ENCODE results near the gene GALNTL6. TPM values are rescaled to one million over a fixed set of nuclear protein-coding genes. Genes with fewer than 3 reads are reported as not detected.

The GALNTL6 gene
- total RNA-seq, 2 donors from 2014 or later, result 0.92 to 3.8 TPM

DNA sequence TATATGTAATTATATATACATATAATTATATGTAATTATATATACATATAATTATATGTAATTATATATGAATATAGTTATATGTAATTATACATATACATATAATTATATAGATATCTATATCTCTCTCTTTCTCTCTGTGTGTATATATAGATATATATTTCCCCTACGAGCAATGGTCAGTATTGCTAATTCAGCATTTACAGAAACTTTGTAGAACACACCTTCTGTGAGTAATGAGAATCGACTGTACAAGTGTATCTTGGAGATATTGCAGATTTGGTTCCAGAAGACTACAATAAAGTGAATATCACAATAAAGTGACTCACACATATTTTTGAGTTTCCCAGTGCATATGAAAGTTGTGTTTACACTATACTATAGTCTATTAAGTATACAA is 33.7 kb downstream of the GALNTL6 start:
- no peaks in the 10 kb centered on the region for H3K9me3 ChIP-seq
- no peaks in the 10 kb centered on the region for H3K4me1 ChIP-seq (ENCODE audit: control insufficient read depth in 1 of 2, low read depth in 2 of 2)
- H3K27me3 ChIP-seq (replicated peaks; ENCODE audit: insufficient read depth), result no peaks in the 10 kb centered on the region
- no peak for ATAC-seq (ENCODE audit: insufficient number of reproducible peaks, low FRiP score, low read depth)
- no peak for DNase-seq (ENCODE audit: low spot score)
- no peak overlapping the region for H3K4me3 ChIP-seq
- no peak overlapping the region for H3K27ac ChIP-seq
- TF ChIP-seq, protein P1, sequence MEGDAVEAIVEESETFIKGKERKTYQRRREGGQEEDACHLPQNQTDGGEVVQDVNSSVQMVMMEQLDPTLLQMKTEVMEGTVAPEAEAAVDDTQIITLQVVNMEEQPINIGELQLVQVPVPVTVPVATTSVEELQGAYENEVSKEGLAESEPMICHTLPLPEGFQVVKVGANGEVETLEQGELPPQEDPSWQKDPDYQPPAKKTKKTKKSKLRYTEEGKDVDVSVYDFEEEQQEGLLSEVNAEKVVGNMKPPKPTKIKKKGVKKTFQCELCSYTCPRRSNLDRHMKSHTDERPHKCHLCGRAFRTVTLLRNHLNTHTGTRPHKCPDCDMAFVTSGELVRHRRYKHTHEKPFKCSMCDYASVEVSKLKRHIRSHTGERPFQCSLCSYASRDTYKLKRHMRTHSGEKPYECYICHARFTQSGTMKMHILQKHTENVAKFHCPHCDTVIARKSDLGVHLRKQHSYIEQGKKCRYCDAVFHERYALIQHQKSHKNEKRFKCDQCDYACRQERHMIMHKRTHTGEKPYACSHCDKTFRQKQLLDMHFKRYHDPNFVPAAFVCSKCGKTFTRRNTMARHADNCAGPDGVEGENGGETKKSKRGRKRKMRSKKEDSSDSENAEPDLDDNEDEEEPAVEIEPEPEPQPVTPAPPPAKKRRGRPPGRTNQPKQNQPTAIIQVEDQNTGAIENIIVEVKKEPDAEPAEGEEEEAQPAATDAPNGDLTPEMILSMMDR (IDR thresholded peaks at IDR 0.05), result no peak
- H3K36me3 ChIP-seq, result no peaks in the 10 kb centered on the region

DNA sequence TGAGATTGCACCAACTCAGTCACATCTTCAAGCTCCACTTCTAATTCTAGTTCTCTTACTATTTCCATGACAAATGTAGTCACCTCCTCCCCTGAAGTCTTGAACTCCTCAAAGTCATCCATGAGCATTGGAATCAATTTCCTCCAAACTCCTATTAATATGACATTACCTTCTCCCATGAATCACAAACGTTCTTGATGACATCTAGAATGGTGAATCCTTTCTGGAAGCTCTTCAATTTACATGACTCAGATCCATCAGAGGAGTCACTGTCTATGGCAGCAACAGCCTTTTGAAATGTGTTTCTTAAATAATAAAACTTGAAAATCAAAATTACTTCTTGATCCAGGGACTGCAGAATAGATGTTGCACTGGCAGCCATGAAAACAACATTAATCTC is 34.5 kb downstream of the GALNTL6 start:
- Histone ChIP-seq H3K27ac (no peak overlapping the region), H3K4me3 (no peak overlapping the region), H3K9me3 (no peaks in the 10 kb centered on the region), H3K36me3 (no peaks in the 10 kb centered on the region), H3K4me1 (ENCODE audit: control insufficient read depth in 1 of 2, low read depth in 2 of 2) (no peaks in the 10 kb centered on the region), H3K27me3 (replicated peaks; ENCODE audit: insufficient read depth) (no peaks in the 10 kb centered on the region)
- DNase-seq (ENCODE audit: low spot score) (no peak), ATAC-seq (ENCODE audit: insufficient number of reproducible peaks, low FRiP score, low read depth) (no peak)
- TF ChIP-seq, protein P1 (IDR thresholded peaks at IDR 0.05), result no peak

DNA sequence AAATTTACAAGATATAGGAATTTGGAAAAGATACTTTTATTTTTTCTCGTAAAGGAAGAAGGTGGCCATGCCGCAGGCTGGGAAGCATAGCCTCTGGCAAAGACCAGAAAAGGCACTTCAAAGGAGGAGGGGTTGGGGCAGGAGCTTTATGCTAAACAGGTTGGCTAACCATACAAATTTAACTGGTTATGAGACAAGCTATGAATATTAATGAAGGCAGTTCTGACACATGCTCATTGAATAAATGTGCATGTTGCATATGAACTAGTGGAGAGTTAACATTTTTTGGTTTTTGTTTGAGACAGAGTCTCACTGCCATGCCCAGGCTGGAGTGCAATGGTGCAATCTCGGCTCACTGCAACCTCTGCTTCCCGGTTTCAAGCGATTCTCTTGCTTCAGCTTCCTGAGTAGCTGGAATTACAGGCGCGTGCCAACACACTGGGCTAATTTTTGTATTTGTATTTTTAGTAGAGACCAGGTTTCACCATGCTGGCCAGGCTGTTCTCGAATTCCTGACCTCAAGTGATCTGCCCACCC is 36.5 kb downstream of the GALNTL6 start:
- Histone ChIP-seq H3K36me3 (no peaks in the 10 kb centered on the region), H3K9me3 (no peaks in the 10 kb centered on the region), H3K27ac (no peak overlapping the region), H3K27me3 (replicated peaks; ENCODE audit: insufficient read depth) (no peaks in the 10 kb centered on the region), H3K4me1 (ENCODE audit: control insufficient read depth in 1 of 2, low read depth in 2 of 2) (no peaks in the 10 kb centered on the region), H3K4me3 (no peak overlapping the region)
- DNase-seq (ENCODE audit: low spot score) (no peak), ATAC-seq (ENCODE audit: insufficient number of reproducible peaks, low FRiP score, low read depth) (no peak)
- TF ChIP-seq, protein P1 (IDR thresholded peaks at IDR 0.05), result no peak

DNA sequence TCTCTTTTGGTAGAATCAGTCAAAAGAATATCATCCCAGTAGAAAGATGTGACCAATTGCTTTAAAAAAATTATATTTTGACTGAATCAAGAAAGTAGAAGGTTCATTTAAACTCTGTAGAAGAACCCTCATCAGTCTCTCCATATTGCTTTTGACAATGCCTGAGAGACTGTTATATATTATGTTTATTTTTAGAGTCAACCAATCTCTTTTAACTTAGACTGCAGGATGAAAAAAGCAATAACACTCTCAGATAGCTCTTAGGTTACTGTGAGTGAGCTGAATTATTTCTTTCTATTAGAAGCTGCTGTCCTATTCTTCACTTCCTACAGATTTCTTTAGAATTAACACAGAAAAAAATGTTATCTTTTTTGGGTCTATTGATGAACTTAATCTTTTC is 38.1 kb downstream of the GALNTL6 start:
- Histone ChIP-seq H3K4me3 (no peak overlapping the region), H3K36me3 (no peaks in the 10 kb centered on the region), H3K27ac (no peak overlapping the region), H3K4me1 (ENCODE audit: control insufficient read depth in 1 of 2, low read depth in 2 of 2) (no peaks in the 10 kb centered on the region), H3K9me3 (no peaks in the 10 kb centered on the region), H3K27me3 (replicated peaks; ENCODE audit: insufficient read depth) (no peaks in the 10 kb centered on the region)
- DNase-seq (ENCODE audit: low spot score) (no peak), ATAC-seq (ENCODE audit: insufficient number of reproducible peaks, low FRiP score, low read depth) (no peak)
- TF ChIP-seq, protein P1 (IDR thresholded peaks at IDR 0.05), result no peak

DNA sequence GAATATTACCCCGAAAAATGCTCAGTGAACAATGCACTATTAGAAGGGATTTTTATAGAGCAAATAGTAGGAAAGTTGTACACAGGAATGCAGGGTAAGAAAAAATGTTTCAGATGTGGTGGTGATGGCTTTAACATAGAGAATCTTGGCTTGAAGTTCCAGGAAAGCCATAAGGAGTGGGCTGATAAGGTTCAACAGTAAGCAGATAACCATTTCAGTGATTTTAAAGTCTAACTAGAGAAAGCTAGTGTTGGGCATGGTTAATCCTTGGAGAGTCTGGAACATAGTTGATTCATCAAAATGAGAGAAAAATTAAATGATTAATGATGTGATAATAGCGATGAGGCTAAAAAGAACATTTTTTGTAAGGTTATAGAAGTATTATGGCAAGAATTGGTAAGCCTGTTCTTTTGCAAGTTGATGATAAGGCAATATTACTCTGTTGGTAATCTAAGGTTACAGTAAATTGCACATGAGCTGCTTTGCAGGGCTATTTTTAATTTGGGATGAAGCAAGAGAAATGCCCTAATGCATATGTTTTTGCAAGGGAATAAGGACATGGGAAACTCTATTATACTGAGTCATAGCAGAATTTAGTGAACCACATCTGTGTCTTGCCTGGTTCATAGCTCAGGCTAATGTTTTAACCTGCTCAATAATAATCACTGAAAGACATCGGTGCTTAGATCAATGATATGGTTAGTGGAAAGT is 44.3 kb downstream of the GALNTL6 start:
- TF ChIP-seq, protein P1 (IDR thresholded peaks at IDR 0.05), result no peak
- Histone ChIP-seq H3K27me3 (replicated peaks; ENCODE audit: insufficient read depth) (no peaks in the 10 kb centered on the region), H3K4me1 (ENCODE audit: control insufficient read depth in 1 of 2, low read depth in 2 of 2) (no peaks in the 10 kb centered on the region), H3K27ac (no peak overlapping the region), H3K4me3 (no peak overlapping the region), H3K9me3 (no peaks in the 10 kb centered on the region), H3K36me3 (no peaks in the 10 kb centered on the region)
- no peak for ATAC-seq (ENCODE audit: insufficient number of reproducible peaks, low FRiP score, low read depth)
- no peak for DNase-seq (ENCODE audit: low spot score)

All from thoracic aorta (tissue), 2 donors.